ENCODE results near the gene SEC31B. TPM values are rescaled to one million over a fixed set of nuclear protein-coding genes. Genes with fewer than 3 reads are reported as not detected.
A peak's percentile ranks its signal among the peaks of the same experiment; 100 is the strongest.

Gene SEC31B
- total RNA-seq, 5 donors from 2014 or later (not counting 1 experiment from before 2014, with no cell fraction given): 47.6 to 80.6 (median 50.2) TPM

- peaks cover 22% of the 10 kb centered on the region for H3K36me3 Mint-ChIP-seq
- no peak overlapping the region for H3K4me3 Mint-ChIP-seq
- no peaks in the 10 kb centered on the region for H3K9me3 Mint-ChIP-seq
Observed at GRCh38 chr10:100515612-100516011, 4.0 kb downstream of the SEC31B start.

GRCh38 chr10:100510533-100511308 lies 8.9 kb downstream of the SEC31B start:
- peak; percentile 85 to 91 (median 88) for ATAC-seq (replicated peaks in 1 of 4)
- CTCF ChIA-PET: interaction anchor here (0.6 to 4.2 kb wide), 18 partner anchors 8 to 174 kb away, joined by 3 to 61 read pairs (median 5); partner anchors contain the start of gene HIF1AN (in 1 of the 2)
- Histone ChIP-seq H3K9me3 (no peaks in the 10 kb centered on the region), H3K27ac (ENCODE audit: low read length) (peak overlapping the region; percentile 66), H3K27me3 (replicated peaks in 1 of 2; ENCODE audit: control insufficient read depth in 2 of 2, extremely low read depth in 1 of 2, insufficient read depth in 2 of 2, low read length in 1 of 2) (no peaks in the 10 kb centered on the region), H3K4me3 (ENCODE audit: control insufficient read depth in 1 of 2, extremely low read depth in 1 of 2, low read length in 1 of 2) (peak overlapping the region in 1 of 2 donors; percentile 35), H3K4me1 (ENCODE audit: control insufficient read depth in 1 of 2, extremely low read depth in 1 of 2, insufficient read depth in 2 of 2, low read length in 2 of 2) (peaks cover 36 to 50% of the 10 kb centered on the region in 2 experiments), H3K36me3 (ENCODE audit: control insufficient read depth in 2 of 2, extremely low read depth in 1 of 2, insufficient read depth in 1 of 2, low read length in 1 of 2) (peaks cover 0 to 16% of the 10 kb centered on the region in 2 donors)
- POLR2A ChIA-PET: interaction anchor here (0.6 to 1.4 kb wide), 7 partner anchors 12 to 522 kb away, joined by 3 to 4 read pairs (median 3); partner anchors contain the start of gene HIF1AN (in 1 of the 2)
- DNase-seq: peak; percentile 28 to 86 (median 65)
- peaks cover 24% of the 10 kb centered on the region for H3K36me3 Mint-ChIP-seq
- no peaks in the 10 kb centered on the region for H3K27me3 Mint-ChIP-seq
- peaks cover 66 to 73% (median 71%) of the 10 kb centered on the region in 3 donors for H3K4me1 Mint-ChIP-seq
- 0% methylated on average over 5 of the region's 7 CpGs for WGBS (ENCODE audit: insufficient coverage)
- peak overlapping the region; percentile 14 to 70 (median 31) for H3K4me3 Mint-ChIP-seq
- H3K27ac Mint-ChIP-seq: peak overlapping the region; percentile 89 to 90
- no peaks in the 10 kb centered on the region for H3K9me3 Mint-ChIP-seq

More at GRCh38 chr10:100515612-100516011, 4.0 kb downstream of the SEC31B start:
- POLR2A ChIA-PET: no interaction called here
- DNase-seq (no peak), ATAC-seq (replicated peaks in 1 of 4) (no peak)
- CTCF ChIA-PET: no interaction called here
- Histone ChIP-seq H3K36me3 (ENCODE audit: control insufficient read depth in 2 of 2, extremely low read depth in 1 of 2, insufficient read depth in 1 of 2, low read length in 1 of 2) (no peaks in the 10 kb centered on the region), H3K4me3 (ENCODE audit: control insufficient read depth in 1 of 2, extremely low read depth in 1 of 2, low read length in 1 of 2) (no peak overlapping the region), H3K27ac (ENCODE audit: low read length) (no peak overlapping the region), H3K4me1 (ENCODE audit: control insufficient read depth in 1 of 2, extremely low read depth in 1 of 2, insufficient read depth in 2 of 2, low read length in 2 of 2) (peaks cover 21 to 27% of the 10 kb centered on the region in 2 experiments), H3K9me3 (no peaks in the 10 kb centered on the region), H3K27me3 (replicated peaks in 1 of 2; ENCODE audit: control insufficient read depth in 2 of 2, extremely low read depth in 1 of 2, insufficient read depth in 2 of 2, low read length in 1 of 2) (no peaks in the 10 kb centered on the region)
- peaks cover 35 to 39% (median 36%) of the 10 kb centered on the region in 3 donors for H3K4me1 Mint-ChIP-seq
- H3K27ac Mint-ChIP-seq: no peak overlapping the region
- WGBS (ENCODE audit: insufficient coverage): 84% methylated on average over 2 of the region's 3 CpGs
- H3K27me3 Mint-ChIP-seq: no peaks in the 10 kb centered on the region

- H3K27ac Mint-ChIP-seq: peak overlapping the region; percentile 89 to 90
- Histone ChIP-seq H3K36me3 (ENCODE audit: control insufficient read depth in 2 of 2, extremely low read depth in 1 of 2, insufficient read depth in 1 of 2, low read length in 1 of 2) (peaks cover under 1 to 29% of the 10 kb centered on the region in 2 donors), H3K27me3 (replicated peaks in 1 of 2; ENCODE audit: control insufficient read depth in 2 of 2, extremely low read depth in 1 of 2, insufficient read depth in 2 of 2, low read length in 1 of 2) (no peaks in the 10 kb centered on the region), H3K9me3 (no peaks in the 10 kb centered on the region), H3K4me1 (ENCODE audit: control insufficient read depth in 1 of 2, extremely low read depth in 1 of 2, insufficient read depth in 2 of 2, low read length in 2 of 2) (peaks cover 36 to 50% of the 10 kb centered on the region in 2 experiments), H3K27ac (ENCODE audit: low read length) (peak overlapping the region; percentile 66), H3K4me3 (ENCODE audit: control insufficient read depth in 1 of 2, extremely low read depth in 1 of 2, low read length in 1 of 2) (no peak overlapping the region)
- DNase-seq (peak in 22 of 35 experiments; percentile 4 to 46 (median 27)), ATAC-seq (replicated peaks in 1 of 4) (peak; percentile 13 to 49 (median 42))
- H3K27me3 Mint-ChIP-seq: no peaks in the 10 kb centered on the region
- peaks cover 66 to 73% (median 71%) of the 10 kb centered on the region in 3 donors for H3K4me1 Mint-ChIP-seq
- whole genome bisulfite sequencing (ENCODE audit: insufficient coverage): 0% methylated on average over 6 of the region's 8 CpGs
- H3K4me3 Mint-ChIP-seq: peak overlapping the region; percentile 25 to 70 (median 37)
- POLR2A ChIA-PET: interaction anchor here in 1 of 2 donors (0.6 to 1.3 kb wide), 3 partner anchors 9 to 115 kb away, joined by 3 to 4 read pairs (median 3); no protein-coding TSS in a partner anchor
- H3K36me3 Mint-ChIP-seq: peaks cover 33% of the 10 kb centered on the region
- CTCF ChIA-PET: interaction anchor here (0.5 to 4.2 kb wide), 44 partner anchors 9 to 664 kb away, joined by 3 to 61 read pairs (median 4); partner anchors contain the start of genes HIF1AN (in 1 of the 2), NDUFB8 (in 1 of the 2) and SCD (in 1 of the 2)
- no peaks in the 10 kb centered on the region for H3K9me3 Mint-ChIP-seq
Observed at GRCh38 chr10:100509241-100509840, 10.3 kb downstream of the SEC31B start.

- ChIA-PET POLR2A (interaction anchor here in 1 of 2 donors (0.6 to 1.3 kb wide), 3 partner anchors 10 to 115 kb away, joined by 3 to 4 read pairs (median 3); no protein-coding TSS in a partner anchor), CTCF (interaction anchor here (0.6 to 4.2 kb wide), 42 partner anchors 9 to 663 kb away, joined by 3 to 61 read pairs (median 4); partner anchors contain the start of genes HIF1AN (in 1 of the 2), NDUFB8 (in 1 of the 2) and SCD (in 1 of the 2))
- DNase-seq (peak in 25 of 35 experiments; percentile 5 to 84 (median 33)), ATAC-seq (replicated peaks in 1 of 4) (peak; percentile 53 to 68 (median 61))
- Mint-ChIP-seq H3K4me1 (peaks cover 66 to 73% (median 71%) of the 10 kb centered on the region in 3 donors), H3K27ac (peak overlapping the region; percentile 89 to 90), H3K4me3 (peak overlapping the region; percentile 25 to 70 (median 37)), H3K36me3 (peaks cover 39% of the 10 kb centered on the region), H3K27me3 (no peaks in the 10 kb centered on the region), H3K9me3 (no peaks in the 10 kb centered on the region)
- peaks cover 36 to 50% of the 10 kb centered on the region in 2 experiments for H3K4me1 ChIP-seq (ENCODE audit: control insufficient read depth in 1 of 2, extremely low read depth in 1 of 2, insufficient read depth in 2 of 2, low read length in 2 of 2)
- H3K27ac ChIP-seq (ENCODE audit: low read length): peak overlapping the region; percentile 66
- H3K27me3 ChIP-seq (replicated peaks in 1 of 2; ENCODE audit: control insufficient read depth in 2 of 2, extremely low read depth in 1 of 2, insufficient read depth in 2 of 2, low read length in 1 of 2): no peaks in the 10 kb centered on the region
- H3K36me3 ChIP-seq (ENCODE audit: control insufficient read depth in 2 of 2, extremely low read depth in 1 of 2, insufficient read depth in 1 of 2, low read length in 1 of 2): peaks cover 3 to 34% of the 10 kb centered on the region in 2 donors
- no peaks in the 10 kb centered on the region for H3K9me3 ChIP-seq
- 86% methylated on average over 1 of the region's 3 CpGs for whole genome bisulfite sequencing (ENCODE audit: insufficient coverage)
- H3K4me3 ChIP-seq (ENCODE audit: control insufficient read depth in 1 of 2, extremely low read depth in 1 of 2, low read length in 1 of 2): no peak overlapping the region
Observed at GRCh38 chr10:100508691-100509150, 10.9 kb downstream of the SEC31B start.

GRCh38 chr10:100508266-100508665 lies 11.4 kb downstream of the SEC31B start:
- ChIA-PET CTCF (interaction anchor here (0.6 to 4.2 kb wide), 32 partner anchors 9 to 663 kb away, joined by 3 to 61 read pairs (median 5); partner anchors contain the start of genes HIF1AN (in 1 of the 2), NDUFB8 (in 1 of the 2) and SCD (in 1 of the 2)), POLR2A (interaction anchor here in 1 of 2 donors (1.3 kb wide), 1 partner anchor 10 kb away, joined by 3 read pairs; no protein-coding TSS in a partner anchor)
- Mint-ChIP-seq H3K36me3 (peaks cover 40% of the 10 kb centered on the region), H3K27ac (peak overlapping the region; percentile 89 to 90), H3K4me1 (peaks cover 66 to 73% (median 71%) of the 10 kb centered on the region in 3 donors), H3K4me3 (peak overlapping the region in 2 of 3 donors; percentile 1 to 70), H3K9me3 (no peaks in the 10 kb centered on the region), H3K27me3 (no peaks in the 10 kb centered on the region)
- DNase-seq (no peak), ATAC-seq (replicated peaks in 1 of 4) (no peak)
- Histone ChIP-seq H3K9me3 (no peaks in the 10 kb centered on the region), H3K36me3 (ENCODE audit: control insufficient read depth in 2 of 2, extremely low read depth in 1 of 2, insufficient read depth in 1 of 2, low read length in 1 of 2) (peaks cover 3 to 34% of the 10 kb centered on the region in 2 donors), H3K4me1 (ENCODE audit: control insufficient read depth in 1 of 2, extremely low read depth in 1 of 2, insufficient read depth in 2 of 2, low read length in 2 of 2) (peaks cover 36 to 50% of the 10 kb centered on the region in 2 experiments), H3K27ac (ENCODE audit: low read length) (peak overlapping the region; percentile 66), H3K4me3 (ENCODE audit: control insufficient read depth in 1 of 2, extremely low read depth in 1 of 2, low read length in 1 of 2) (no peak overlapping the region), H3K27me3 (replicated peaks in 1 of 2; ENCODE audit: control insufficient read depth in 2 of 2, extremely low read depth in 1 of 2, insufficient read depth in 2 of 2, low read length in 1 of 2) (no peaks in the 10 kb centered on the region)
- WGBS (ENCODE audit: insufficient coverage): no CpG with 5 or more reads among the region's 1 CpG
